GM10248 (cell line): ENCODE results near the gene LOXL4.
"Not testable (repeated sequence)": the region's sequence is repeated elsewhere in the genome, so short reads cannot be mapped to it uniquely, and the experiment has no call there.

Experiments
- CTCF ChIA-PET: fragments of 300-600 bp; sonication (Branson Sonifier 250); formaldehyde crosslinking; extraction: SDS; loops from one replicate; lab custom pipeline; 2021; ENCODE audit warnings: antibody characterized with exemption; lab: Yijun Ruan, JAX
- POLR2A ChIA-PET: fragments of 350-650 bp; sonication (Branson Sonifier 250); formaldehyde crosslinking; extraction: SDS; loops from one replicate; lab custom pipeline; 2020; ENCODE audit warnings: antibody characterized with exemption; lab: Yijun Ruan, JAX
- DNase-seq: peaks from one replicate; pipeline ENCODE4 v3.0.0; 2012; ENCODE audit errors: extremely low spot score
- TF ChIP-seq, protein P1 (sequence below): IDR thresholded peaks from 2 replicates; pipeline ENCODE4 v1.5.1; 2012; ENCODE audit warnings: mild to moderate bottlenecking, low read depth; ENCODE audit errors: extremely low read depth, missing control alignments, control extremely low read depth

The LOXL4 gene

DNA sequence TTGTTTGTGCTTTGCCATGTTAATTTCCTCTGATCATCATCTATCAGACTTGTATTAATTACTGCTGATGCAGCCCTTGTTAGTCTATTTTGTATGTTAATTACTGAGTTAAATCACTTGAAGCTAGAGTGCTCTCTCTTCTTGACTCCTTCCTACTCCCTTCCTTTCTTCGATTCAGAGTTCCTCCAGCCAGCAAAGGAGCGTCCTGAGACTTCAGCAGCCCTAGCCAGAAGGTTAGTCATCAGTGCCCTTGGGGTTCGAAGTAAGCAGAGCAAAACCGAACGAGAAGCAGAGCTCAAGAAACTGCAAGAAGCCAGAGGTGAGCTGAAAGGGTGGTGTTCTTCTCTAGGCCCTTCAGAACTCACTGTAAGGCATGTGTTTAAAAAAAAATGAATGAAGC lies 32.1 kb downstream of the LOXL4 start:
- no peak for DNase-seq
- TF ChIP-seq, protein P1, sequence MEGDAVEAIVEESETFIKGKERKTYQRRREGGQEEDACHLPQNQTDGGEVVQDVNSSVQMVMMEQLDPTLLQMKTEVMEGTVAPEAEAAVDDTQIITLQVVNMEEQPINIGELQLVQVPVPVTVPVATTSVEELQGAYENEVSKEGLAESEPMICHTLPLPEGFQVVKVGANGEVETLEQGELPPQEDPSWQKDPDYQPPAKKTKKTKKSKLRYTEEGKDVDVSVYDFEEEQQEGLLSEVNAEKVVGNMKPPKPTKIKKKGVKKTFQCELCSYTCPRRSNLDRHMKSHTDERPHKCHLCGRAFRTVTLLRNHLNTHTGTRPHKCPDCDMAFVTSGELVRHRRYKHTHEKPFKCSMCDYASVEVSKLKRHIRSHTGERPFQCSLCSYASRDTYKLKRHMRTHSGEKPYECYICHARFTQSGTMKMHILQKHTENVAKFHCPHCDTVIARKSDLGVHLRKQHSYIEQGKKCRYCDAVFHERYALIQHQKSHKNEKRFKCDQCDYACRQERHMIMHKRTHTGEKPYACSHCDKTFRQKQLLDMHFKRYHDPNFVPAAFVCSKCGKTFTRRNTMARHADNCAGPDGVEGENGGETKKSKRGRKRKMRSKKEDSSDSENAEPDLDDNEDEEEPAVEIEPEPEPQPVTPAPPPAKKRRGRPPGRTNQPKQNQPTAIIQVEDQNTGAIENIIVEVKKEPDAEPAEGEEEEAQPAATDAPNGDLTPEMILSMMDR, result no peak
- ChIA-PET CTCF (no interaction called here), POLR2A (no interaction called here)

DNA sequence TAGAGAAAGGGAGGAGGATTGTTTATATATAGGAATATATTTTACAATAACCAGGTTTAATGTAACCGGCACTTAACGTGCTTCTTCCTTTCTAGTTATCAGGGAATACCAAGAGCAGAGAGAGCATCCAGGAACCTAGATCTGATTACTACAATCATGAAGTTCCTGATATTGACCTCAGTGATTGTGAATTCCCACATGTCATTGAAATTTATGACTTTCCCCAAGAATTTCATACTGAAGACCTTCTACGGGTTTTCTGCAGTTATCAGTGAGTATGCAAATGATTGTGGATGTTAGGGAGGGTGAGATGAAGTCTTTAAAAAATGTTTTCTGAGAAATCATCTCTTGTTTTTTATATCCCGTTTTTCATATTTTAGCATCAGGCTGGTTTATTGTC lies 36.6 kb downstream of the LOXL4 start:
- TF ChIP-seq, protein P1, result no peak
- CTCF ChIA-PET, result no interaction called here
- DNase-seq, result no peak
- POLR2A ChIA-PET, result no interaction called here

DNA sequence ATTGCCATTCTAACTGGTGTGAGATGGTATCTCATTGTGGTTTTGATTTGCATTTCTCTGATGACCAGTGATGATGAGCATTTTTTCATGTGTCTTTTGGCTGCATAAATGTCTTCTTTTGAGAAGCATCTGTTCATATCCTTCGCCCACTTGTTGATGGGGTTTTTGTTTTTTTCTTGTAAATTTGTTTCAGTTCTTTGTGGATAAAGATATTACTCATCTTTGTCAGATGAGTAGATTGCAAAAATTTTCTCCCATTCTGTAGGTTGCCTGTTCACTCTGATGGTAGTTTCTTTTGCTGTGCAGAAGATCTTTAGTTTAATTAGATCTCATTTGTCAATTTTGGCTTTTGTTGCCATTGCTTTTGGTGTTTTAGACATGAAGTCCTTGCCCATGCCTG lies 39.7 kb downstream of the LOXL4 start:
- not testable (repeated sequence) for DNase-seq

DNA sequence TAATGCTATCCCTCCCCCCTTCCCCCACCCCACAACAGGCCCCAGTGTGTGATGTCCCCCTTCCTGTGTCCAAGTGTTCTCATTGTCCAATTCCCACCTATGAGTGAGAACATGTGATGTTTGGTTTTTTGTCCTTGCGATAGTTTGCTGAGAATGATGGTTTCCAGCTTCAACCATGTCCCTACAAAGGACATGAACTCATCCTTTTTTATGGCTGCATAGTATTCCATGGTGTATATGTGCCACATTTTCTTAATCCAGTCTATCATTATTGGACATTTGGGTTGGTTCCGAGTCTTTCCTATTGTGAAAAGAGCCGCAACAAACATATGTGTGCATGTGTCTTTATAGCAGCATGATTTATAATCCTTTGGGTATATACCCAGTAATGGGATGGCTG lies 40.3 kb downstream of the LOXL4 start:
- DNase-seq, POLR2A ChIA-PET, CTCF ChIA-PET: not testable (repeated sequence)

More for the DNA sequence above, 39.7 kb downstream of the LOXL4 start:
- POLR2A ChIA-PET, CTCF ChIA-PET: not testable (repeated sequence)

DNA sequence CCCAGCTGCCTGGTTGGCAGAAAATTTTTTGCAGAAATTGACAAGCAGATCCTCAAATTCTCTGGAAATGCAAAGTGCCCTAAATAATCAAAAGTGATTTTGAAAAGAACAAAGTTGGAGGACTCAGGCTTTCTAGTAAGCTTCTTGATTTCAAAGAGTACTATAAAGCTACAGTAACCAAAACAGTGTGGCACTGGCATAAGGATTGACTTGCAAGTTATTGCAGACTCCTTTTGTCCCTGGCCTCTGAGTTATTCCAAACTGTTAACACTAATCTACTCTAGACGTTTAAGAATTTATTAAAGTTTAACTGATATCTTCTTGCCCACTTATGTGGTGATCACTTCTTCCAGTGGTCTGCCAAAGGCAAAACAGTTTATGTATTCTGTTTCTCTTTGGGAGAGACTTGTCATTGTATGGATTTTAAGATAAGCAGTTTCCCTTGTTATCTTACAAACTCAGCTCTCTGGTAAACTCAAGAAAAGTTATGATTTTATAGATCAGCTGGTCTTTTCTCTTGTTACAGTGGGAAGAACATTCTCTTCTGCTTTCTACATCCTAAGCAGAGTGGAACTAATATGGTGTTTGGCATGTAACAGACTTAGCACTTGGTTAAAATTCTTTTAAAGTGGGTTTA lies 41.4 kb downstream of the LOXL4 start:
- no peak for DNase-seq
- CTCF ChIA-PET, result interaction anchor here (0.6 kb wide), 1 partner anchor 180 kb away, joined by 3 read pairs; no protein-coding TSS in a partner anchor
- POLR2A ChIA-PET, result no interaction called here
- TF ChIP-seq, protein P1, result no peak

DNA sequence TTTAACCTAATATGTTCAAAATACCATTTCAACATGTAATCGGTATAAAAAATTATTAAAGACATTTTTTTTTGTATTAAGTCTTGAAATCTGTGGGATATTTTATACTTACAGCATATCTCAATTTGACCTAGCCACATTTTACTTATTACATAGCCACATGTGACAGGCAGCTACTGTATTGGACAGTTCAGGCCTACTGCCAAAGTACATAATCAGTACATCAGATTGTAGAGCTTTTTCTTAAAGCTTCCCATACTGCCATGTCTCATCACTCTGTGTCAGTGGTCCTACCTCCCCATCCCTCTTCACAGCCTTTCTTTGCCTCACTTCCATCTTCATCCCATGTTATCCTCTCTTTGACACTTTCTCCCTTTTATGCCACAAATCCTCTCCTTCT lies 43.0 kb downstream of the LOXL4 start:
- POLR2A ChIA-PET, result no interaction called here
- no peak for DNase-seq
- CTCF ChIA-PET, result no interaction called here
- TF ChIP-seq, protein P1, result no peak

DNA sequence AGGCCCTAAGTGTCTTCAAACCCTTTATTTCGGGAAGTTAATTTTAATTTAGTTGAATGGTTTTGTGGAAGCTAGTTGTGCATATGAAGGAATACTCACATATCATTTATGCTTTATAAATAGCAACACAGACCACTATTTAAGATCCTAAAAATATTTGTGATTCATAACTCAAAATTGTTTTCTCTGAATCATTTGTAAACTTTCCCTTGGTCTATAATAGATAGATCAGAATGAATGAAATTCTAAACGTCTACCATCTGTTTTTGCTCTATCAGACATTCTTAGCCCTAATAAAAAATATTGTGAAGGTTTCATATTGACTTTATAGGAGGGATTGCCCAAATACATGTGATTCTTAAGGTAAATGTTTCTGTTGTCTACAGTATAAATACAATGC lies 43.5 kb downstream of the LOXL4 start:
- TF ChIP-seq, protein P1, result no peak
- ChIA-PET CTCF (no interaction called here), POLR2A (no interaction called here)
- no peak for DNase-seq

DNA sequence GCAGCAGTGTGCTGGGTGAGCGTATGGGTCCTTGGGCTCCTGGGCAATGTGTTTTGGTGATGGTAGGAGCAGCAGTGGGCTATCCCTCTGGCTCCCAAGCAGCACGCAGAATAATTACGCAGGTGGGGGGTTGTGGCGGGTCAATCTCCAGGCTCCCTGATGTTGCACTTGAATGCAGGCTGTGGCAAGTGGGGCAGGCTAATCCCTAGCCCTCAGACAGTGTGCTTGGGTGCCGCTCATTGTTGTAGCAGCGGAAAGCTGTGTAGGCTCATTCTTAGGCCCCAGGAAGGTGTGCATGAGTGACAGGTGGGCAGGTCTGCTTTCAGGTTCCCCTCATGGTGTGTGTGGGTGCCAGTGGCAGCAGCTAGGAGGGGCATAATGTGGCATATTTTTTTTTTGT lies 44.1 kb downstream of the LOXL4 start:
- DNase-seq, result no peak
- POLR2A ChIA-PET, result no interaction called here
- TF ChIP-seq, protein P1, result no peak
- CTCF ChIA-PET, result no interaction called here
